SK-N-SH (cell line): ENCODE data around the gene ACBD7. TPM values are rescaled to one million over a fixed set of nuclear protein-coding genes. Genes with fewer than 3 reads are reported as not detected.

Experiments
- CTCF ChIA-PET: fragments of 300-600, 350-600 bp; formaldehyde crosslinking; extraction: SDS; loops from one replicate; lab custom pipeline; 2021; lab: Yijun Ruan, JAX
- POLR2A ChIA-PET: fragments of 350-600 bp; sonication (Branson Sonifier 250); formaldehyde crosslinking; extraction: SDS; loops from one replicate; lab custom pipeline; 2020; ENCODE audit warnings: antibody characterized with exemption, inconsistent platforms; lab: Yijun Ruan, JAX
- DNase-seq: peaks from one replicate; pipeline ENCODE4 v3.0.0; 2012
- H2AFZ ChIP-seq: fragments of 200-600 bp; sonication (generic); 2 replicates; pipeline ENCODE4 v1.8.1; 2016; ENCODE audit warnings: antibody characterized with exemption, mild to moderate bottlenecking, low read depth
- H3F3A ChIP-seq: fragments of 200-600 bp; sonication (generic); replicated peaks from 2 replicates; pipeline ENCODE3; 2016; ENCODE audit warnings: antibody characterized with exemption, mild to moderate bottlenecking; ENCODE audit not compliant: insufficient read depth
- H3K27ac ChIP-seq, 2 experiments: fragments of 200-500 bp in 1 of 2; fragments of 200-600 bp in 1 of 2; sonication (Bioruptor generic) in 1 of 2; sonication (generic), shearing (Covaris generic) in 1 of 2; 2 replicates each; pipeline versions ENCODE4 v1.5.1 to v1.6.1; 2014 to 2016; ENCODE audit warnings: low read depth in 2 of 2, inconsistent platforms in 1 of 2, low read length in 1 of 2, mild to moderate bottlenecking in 1 of 2, mixed read lengths in 1 of 2
- H3K27me3 ChIP-seq: fragments of 200-600 bp; sonication (generic), shearing (Covaris generic); 2 replicates; pipeline ENCODE4 v1.6.1; 2016; ENCODE audit warnings: mixed run types; ENCODE audit not compliant: insufficient read depth
- H3K36me3 ChIP-seq, 2 experiments: fragments of 200-500 bp in 1 of 2; fragments of 200-600 bp in 1 of 2; sonication (Bioruptor generic) in 1 of 2; sonication (generic) in 1 of 2; replicated peaks in 1 of 2; 2 replicates each; pipeline versions ENCODE3 to v1.5.1; 2014 to 2016; ENCODE audit warnings: low read length in 1 of 2, mild to moderate bottlenecking in 1 of 2; ENCODE audit not compliant: insufficient read depth in 2 of 2, control insufficient read depth in 1 of 2
- H3K4me1 ChIP-seq, 2 experiments: fragments of 200-500 bp in 1 of 2; fragments of 200-600 bp in 1 of 2; sonication (Bioruptor generic) in 1 of 2; sonication (generic), shearing (Covaris generic) in 1 of 2; 2 replicates each; pipeline versions ENCODE4 v1.5.1 to v1.6.1; 2014 to 2016; ENCODE audit warnings: low read depth in 1 of 2, low read length in 1 of 2, mixed run types in 1 of 2; ENCODE audit not compliant: insufficient read depth in 2 of 2, control insufficient read depth in 1 of 2
- H3K4me2 ChIP-seq: fragments of 200-600 bp; sonication (generic), shearing (Covaris generic); 2 replicates; pipeline ENCODE4 v1.6.1; 2017; ENCODE audit warnings: mixed run types
- H3K4me3 ChIP-seq, 2 experiments: fragments of 200-500 bp in 1 of 2; fragments of 200-600 bp in 1 of 2; sonication (Bioruptor generic) in 1 of 2; sonication (generic), shearing (Covaris generic) in 1 of 2; 2 replicates each; pipeline versions ENCODE4 v1.5.1 to v1.8.1; 2014 to 2016; ENCODE audit warnings: low read depth in 2 of 2, inconsistent platforms in 1 of 2, low read length in 1 of 2, mild to moderate bottlenecking in 1 of 2, mixed read lengths in 1 of 2, moderate library complexity in 1 of 2
- H3K79me2 ChIP-seq: fragments of 200-600 bp; sonication (generic); 2 replicates; pipeline ENCODE4 v1.8.1; 2017; ENCODE audit warnings: mild to moderate bottlenecking; ENCODE audit not compliant: insufficient read depth
- H3K9ac ChIP-seq: fragments of 200-600 bp; sonication (generic); 2 replicates; pipeline ENCODE4 v1.6.1; 2017; ENCODE audit warnings: mixed run types
- H3K9me2 ChIP-seq: fragments of 200-600 bp; sonication (generic); 2 replicates; pipeline ENCODE4 v1.6.1; 2017; ENCODE audit warnings: mixed run types
- H3K9me3 ChIP-seq: fragments of 200-600 bp; sonication (generic); 2 replicates; pipeline ENCODE4 v1.6.1; 2017; ENCODE audit warnings: mixed run types, mild to moderate bottlenecking, moderate library complexity
- H4K20me1 ChIP-seq: fragments of 200-600 bp; sonication (generic); 2 replicates; pipeline ENCODE4 v1.6.1; 2017; ENCODE audit warnings: mild to moderate bottlenecking, mixed run types; ENCODE audit not compliant: insufficient read depth
- CHD2 ChIP-seq: fragments of 150-350 bp; IDR thresholded peaks from 2 replicates; pipeline ENCODE4 v1.6.1; 2018; ENCODE audit warnings: low read length; ENCODE audit not compliant: partially characterized antibody
- EZH2phosphoT487 ChIP-seq: fragments of 200-600 bp; sonication (generic); IDR thresholded peaks from 2 replicates; pipeline ENCODE4 v1.6.1; 2017; ENCODE audit warnings: low read depth, mixed run types, mild to moderate bottlenecking, antibody characterized with exemption, moderate library complexity, borderline replicate concordance
- GABPA ChIP-seq: IDR thresholded peaks from 2 replicates; pipeline ENCODE4 v1.4.0; 2012; ENCODE audit warnings: low read depth, mild to moderate bottlenecking
- GATA2 ChIP-seq: sonication (generic); formaldehyde crosslinking; IDR thresholded peaks from 2 replicates; pipeline ENCODE4 v1.5.0; 2020; ENCODE audit warnings: mild to moderate bottlenecking, missing genetic modification reagents
- JUND ChIP-seq: IDR thresholded peaks from 2 replicates; pipeline ENCODE4 v1.4.0; 2012
- MEF2A ChIP-seq: IDR thresholded peaks from 2 replicates; pipeline ENCODE4 v1.4.0; 2012; ENCODE audit warnings: low read depth, borderline replicate concordance
- MXI1 ChIP-seq: IDR thresholded peaks from 2 replicates; pipeline ENCODE4 v1.6.1; 2012; ENCODE audit warnings: mild to moderate bottlenecking, low read depth, low read length, improper control_type of control experiment
- NFIC ChIP-seq: IDR thresholded peaks from 2 replicates; pipeline ENCODE4 v1.4.0; 2012; ENCODE audit warnings: borderline replicate concordance
- POLR2AphosphoS5 ChIP-seq: IDR thresholded peaks from 2 replicates; pipeline ENCODE4 v1.6.1; 2012; ENCODE audit warnings: low read depth, low read length
- RAD21 ChIP-seq: IDR thresholded peaks from 2 replicates; pipeline ENCODE4 v1.6.1; 2012; ENCODE audit warnings: mild to moderate bottlenecking, low read length
- RCOR1 ChIP-seq: fragments of 150-350 bp; IDR thresholded peaks from 2 replicates; pipeline ENCODE4 v1.6.1; 2017; ENCODE audit warnings: antibody characterized with exemption, low read length
- RFX5 ChIP-seq: IDR thresholded peaks from 2 replicates; pipeline ENCODE4 v1.6.1; 2012; ENCODE audit warnings: mild to moderate bottlenecking, improper control_type of control experiment, low read length
- RXRA ChIP-seq: IDR thresholded peaks from 2 replicates; pipeline ENCODE4 v1.4.0; 2012; ENCODE audit warnings: low read depth, mild to moderate bottlenecking, borderline replicate concordance
- SIN3A ChIP-seq: IDR thresholded peaks from 2 replicates; pipeline ENCODE4 v1.6.1; 2012; ENCODE audit warnings: low read depth, mild to moderate bottlenecking, low read length, moderate library complexity, borderline replicate concordance
- YY1 ChIP-seq: IDR thresholded peaks from 2 replicates; pipeline ENCODE4 v1.4.0; 2012; ENCODE audit warnings: low read depth, mild to moderate bottlenecking
- WGBS: methylation state at CpG from one replicate; pipeline ENCODE4 v1.1.6; 2017; ENCODE audit warnings: low lambda C conversion rate; 5-methylcytosine and 5-hydroxymethylcytosine counted together
- polyA plus RNA-seq, 3 experiments: library from polyadenylated mRNA; depleted of rRNA; stranded (reverse); fragments of >200 nt; gene quantifications; 2 replicates each; pipeline ENCODE4 v1.2.3, GENCODE V29; 2012
- TF ChIP-seq, protein P1 (sequence below): IDR thresholded peaks from 2 replicates; pipeline ENCODE4 v1.4.0; 2012; ENCODE audit warnings: low read depth, borderline replicate concordance
- TF ChIP-seq, protein P2 (sequence below): IDR thresholded peaks from 2 replicates; pipeline ENCODE4 v1.6.1; 2012; ENCODE audit warnings: mild to moderate bottlenecking, low read depth, low read length, moderate library complexity
- TF ChIP-seq, protein P3 (sequence below): IDR thresholded peaks from 2 replicates; pipeline ENCODE4; 2012
- TF ChIP-seq, protein P4 (sequence below): fragments of 150-350 bp; IDR thresholded peaks from 2 replicates; pipeline ENCODE4 v1.6.1; 2016; ENCODE audit warnings: mild to moderate bottlenecking, low read depth, low read length
- TF ChIP-seq, protein P5 (sequence below): fragments of 200-600 bp; sonication (generic); IDR thresholded peaks from 2 replicates; pipeline ENCODE4 v1.6.1; 2017; ENCODE audit warnings: antibody characterized with exemption, mild to moderate bottlenecking, moderate library complexity
- TF ChIP-seq, protein P6 (sequence below): IDR thresholded peaks from 2 replicates; pipeline ENCODE4 v1.4.0; 2012; ENCODE audit warnings: low read depth, borderline replicate concordance

The ACBD7 gene
- polyA plus RNA-seq (2012; rRNA removed), result 0.54 and 0.92 TPM in 2 replicates
- polyA plus RNA-seq (2012; cell fraction: cytosol; rRNA removed), result 0.64 and 0.66 TPM in 2 replicates
- polyA plus RNA-seq (2012; cell fraction: nucleus; rRNA removed), result 0.36 and 0.99 TPM in 2 replicates

DNA sequence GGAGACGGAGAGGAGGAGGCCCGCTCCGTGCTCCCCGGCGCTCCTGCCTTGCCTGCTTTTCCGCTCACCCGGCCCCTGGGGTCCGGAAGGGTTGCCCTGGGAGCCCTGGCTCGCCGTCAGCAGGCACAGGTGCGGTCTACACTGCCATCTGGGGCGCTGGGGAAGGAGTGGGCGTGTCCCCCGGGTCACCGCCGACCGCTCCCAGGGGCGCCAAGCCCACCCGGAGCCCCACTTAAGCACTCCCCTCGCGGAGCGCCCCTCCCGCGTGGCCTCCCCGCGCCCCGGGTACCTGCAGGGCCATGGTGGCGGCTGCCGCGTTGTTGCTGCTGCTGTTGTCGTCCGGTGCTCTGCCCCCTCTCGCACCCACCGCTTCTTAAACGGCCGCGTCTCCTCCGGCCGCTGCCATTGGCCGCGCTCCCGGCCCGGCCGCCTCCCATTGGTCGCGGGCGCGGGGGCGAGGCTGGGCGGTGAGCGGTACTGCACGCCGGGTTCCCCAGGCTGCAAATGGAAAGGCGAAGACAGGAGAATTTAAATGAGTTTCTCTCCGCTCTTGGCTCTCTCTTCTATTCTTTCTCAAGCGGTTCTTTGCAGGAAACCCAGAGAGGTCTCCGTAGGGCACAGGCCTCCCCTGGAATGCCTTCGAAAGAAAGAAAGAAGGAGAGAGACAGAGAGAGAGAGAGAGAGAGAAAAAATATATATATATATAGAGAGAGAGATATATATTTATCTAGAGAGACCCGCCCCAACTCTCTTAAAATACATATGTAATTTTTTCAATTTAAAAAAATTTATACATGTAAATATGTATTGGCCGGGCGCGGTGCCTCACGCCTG, at the start of gene ACBD7:
ACBD7 (minus strand) TSS at position 349 of the 834 bp plus-strand sequence; CDS start at position 301, 48 bp downstream.
- H3F3A ChIP-seq, result no peaks in the 10 kb centered on the region
- peak within 1 kb of the TSS; percentile 30; the same call in 1 of the 2 replicates for H3K9ac ChIP-seq
- no peaks in the 10 kb centered on the region for H3K9me3 ChIP-seq
- no peaks in the 10 kb centered on the region for H3K36me3 ChIP-seq
- peak within 1 kb of the TSS; percentile 76 for H2AFZ ChIP-seq
- H3K79me2 ChIP-seq, result no peaks in the 10 kb centered on the region
- CTCF ChIA-PET, result no interaction called here
- peak within 1 kb of the TSS; percentile 97 for H3K4me2 ChIP-seq
- no peaks in the 10 kb centered on the region for H3K27me3 ChIP-seq
- DNase-seq, result peak; percentile 97
- H3K9me2 ChIP-seq, result no peaks in the 10 kb centered on the region
- peak within 1 kb of the TSS; percentile 69 to 79 for H3K4me3 ChIP-seq
- H3K4me1 ChIP-seq, result no peaks in the 10 kb centered on the region; a peak in 2 of 4 replicates
- no peaks in the 10 kb centered on the region for H4K20me1 ChIP-seq
- no peak within 1 kb of the TSS for H3K27ac ChIP-seq
- 3% methylated on average over 36 of the region's 63 CpGs for WGBS
- POLR2A ChIA-PET, result no interaction called here
- peak; percentile 79 for TF ChIP-seq RFX5
- peak; percentile 92 for TF ChIP-seq MXI1
- no peak for TF ChIP-seq JUND
- TF ChIP-seq, protein P1, sequence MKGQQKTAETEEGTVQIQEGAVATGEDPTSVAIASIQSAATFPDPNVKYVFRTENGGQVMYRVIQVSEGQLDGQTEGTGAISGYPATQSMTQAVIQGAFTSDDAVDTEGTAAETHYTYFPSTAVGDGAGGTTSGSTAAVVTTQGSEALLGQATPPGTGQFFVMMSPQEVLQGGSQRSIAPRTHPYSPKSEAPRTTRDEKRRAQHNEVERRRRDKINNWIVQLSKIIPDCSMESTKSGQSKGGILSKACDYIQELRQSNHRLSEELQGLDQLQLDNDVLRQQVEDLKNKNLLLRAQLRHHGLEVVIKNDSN, result no peak
- TF ChIP-seq, protein P2, sequence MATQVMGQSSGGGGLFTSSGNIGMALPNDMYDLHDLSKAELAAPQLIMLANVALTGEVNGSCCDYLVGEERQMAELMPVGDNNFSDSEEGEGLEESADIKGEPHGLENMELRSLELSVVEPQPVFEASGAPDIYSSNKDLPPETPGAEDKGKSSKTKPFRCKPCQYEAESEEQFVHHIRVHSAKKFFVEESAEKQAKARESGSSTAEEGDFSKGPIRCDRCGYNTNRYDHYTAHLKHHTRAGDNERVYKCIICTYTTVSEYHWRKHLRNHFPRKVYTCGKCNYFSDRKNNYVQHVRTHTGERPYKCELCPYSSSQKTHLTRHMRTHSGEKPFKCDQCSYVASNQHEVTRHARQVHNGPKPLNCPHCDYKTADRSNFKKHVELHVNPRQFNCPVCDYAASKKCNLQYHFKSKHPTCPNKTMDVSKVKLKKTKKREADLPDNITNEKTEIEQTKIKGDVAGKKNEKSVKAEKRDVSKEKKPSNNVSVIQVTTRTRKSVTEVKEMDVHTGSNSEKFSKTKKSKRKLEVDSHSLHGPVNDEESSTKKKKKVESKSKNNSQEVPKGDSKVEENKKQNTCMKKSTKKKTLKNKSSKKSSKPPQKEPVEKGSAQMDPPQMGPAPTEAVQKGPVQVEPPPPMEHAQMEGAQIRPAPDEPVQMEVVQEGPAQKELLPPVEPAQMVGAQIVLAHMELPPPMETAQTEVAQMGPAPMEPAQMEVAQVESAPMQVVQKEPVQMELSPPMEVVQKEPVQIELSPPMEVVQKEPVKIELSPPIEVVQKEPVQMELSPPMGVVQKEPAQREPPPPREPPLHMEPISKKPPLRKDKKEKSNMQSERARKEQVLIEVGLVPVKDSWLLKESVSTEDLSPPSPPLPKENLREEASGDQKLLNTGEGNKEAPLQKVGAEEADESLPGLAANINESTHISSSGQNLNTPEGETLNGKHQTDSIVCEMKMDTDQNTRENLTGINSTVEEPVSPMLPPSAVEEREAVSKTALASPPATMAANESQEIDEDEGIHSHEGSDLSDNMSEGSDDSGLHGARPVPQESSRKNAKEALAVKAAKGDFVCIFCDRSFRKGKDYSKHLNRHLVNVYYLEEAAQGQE, result no peak
- no peak for TF ChIP-seq RAD21
- TF ChIP-seq SIN3A, result peak; percentile 19; the same call in 1 of the 2 replicates
- TF ChIP-seq RCOR1, result no peak
- TF ChIP-seq, protein P3, sequence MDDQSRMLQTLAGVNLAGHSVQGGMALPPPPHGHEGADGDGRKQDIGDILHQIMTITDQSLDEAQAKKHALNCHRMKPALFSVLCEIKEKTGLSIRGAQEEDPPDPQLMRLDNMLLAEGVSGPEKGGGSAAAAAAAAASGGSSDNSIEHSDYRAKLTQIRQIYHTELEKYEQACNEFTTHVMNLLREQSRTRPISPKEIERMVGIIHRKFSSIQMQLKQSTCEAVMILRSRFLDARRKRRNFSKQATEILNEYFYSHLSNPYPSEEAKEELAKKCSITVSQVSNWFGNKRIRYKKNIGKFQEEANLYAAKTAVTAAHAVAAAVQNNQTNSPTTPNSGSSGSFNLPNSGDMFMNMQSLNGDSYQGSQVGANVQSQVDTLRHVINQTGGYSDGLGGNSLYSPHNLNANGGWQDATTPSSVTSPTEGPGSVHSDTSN, result no peak
- TF ChIP-seq POLR2AphosphoS5, result 0 out of 2 replicates have a peak, but pooled peaks have one; percentile 31
- TF ChIP-seq RXRA, result no peak
- TF ChIP-seq, protein P4, sequence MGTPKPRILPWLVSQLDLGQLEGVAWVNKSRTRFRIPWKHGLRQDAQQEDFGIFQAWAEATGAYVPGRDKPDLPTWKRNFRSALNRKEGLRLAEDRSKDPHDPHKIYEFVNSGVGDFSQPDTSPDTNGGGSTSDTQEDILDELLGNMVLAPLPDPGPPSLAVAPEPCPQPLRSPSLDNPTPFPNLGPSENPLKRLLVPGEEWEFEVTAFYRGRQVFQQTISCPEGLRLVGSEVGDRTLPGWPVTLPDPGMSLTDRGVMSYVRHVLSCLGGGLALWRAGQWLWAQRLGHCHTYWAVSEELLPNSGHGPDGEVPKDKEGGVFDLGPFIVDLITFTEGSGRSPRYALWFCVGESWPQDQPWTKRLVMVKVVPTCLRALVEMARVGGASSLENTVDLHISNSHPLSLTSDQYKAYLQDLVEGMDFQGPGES, result no peak
- no peak for TF ChIP-seq YY1
- TF ChIP-seq GABPA, result no peak
- TF ChIP-seq EZH2phosphoT487, result no peak
- TF ChIP-seq GATA2 (CRISPR knock-in tag), result no peak
- no peak for TF ChIP-seq NFIC
- TF ChIP-seq, protein P5, sequence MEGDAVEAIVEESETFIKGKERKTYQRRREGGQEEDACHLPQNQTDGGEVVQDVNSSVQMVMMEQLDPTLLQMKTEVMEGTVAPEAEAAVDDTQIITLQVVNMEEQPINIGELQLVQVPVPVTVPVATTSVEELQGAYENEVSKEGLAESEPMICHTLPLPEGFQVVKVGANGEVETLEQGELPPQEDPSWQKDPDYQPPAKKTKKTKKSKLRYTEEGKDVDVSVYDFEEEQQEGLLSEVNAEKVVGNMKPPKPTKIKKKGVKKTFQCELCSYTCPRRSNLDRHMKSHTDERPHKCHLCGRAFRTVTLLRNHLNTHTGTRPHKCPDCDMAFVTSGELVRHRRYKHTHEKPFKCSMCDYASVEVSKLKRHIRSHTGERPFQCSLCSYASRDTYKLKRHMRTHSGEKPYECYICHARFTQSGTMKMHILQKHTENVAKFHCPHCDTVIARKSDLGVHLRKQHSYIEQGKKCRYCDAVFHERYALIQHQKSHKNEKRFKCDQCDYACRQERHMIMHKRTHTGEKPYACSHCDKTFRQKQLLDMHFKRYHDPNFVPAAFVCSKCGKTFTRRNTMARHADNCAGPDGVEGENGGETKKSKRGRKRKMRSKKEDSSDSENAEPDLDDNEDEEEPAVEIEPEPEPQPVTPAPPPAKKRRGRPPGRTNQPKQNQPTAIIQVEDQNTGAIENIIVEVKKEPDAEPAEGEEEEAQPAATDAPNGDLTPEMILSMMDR, result peak; percentile 24
- TF ChIP-seq CHD2, result no peak
- TF ChIP-seq, protein P6, sequence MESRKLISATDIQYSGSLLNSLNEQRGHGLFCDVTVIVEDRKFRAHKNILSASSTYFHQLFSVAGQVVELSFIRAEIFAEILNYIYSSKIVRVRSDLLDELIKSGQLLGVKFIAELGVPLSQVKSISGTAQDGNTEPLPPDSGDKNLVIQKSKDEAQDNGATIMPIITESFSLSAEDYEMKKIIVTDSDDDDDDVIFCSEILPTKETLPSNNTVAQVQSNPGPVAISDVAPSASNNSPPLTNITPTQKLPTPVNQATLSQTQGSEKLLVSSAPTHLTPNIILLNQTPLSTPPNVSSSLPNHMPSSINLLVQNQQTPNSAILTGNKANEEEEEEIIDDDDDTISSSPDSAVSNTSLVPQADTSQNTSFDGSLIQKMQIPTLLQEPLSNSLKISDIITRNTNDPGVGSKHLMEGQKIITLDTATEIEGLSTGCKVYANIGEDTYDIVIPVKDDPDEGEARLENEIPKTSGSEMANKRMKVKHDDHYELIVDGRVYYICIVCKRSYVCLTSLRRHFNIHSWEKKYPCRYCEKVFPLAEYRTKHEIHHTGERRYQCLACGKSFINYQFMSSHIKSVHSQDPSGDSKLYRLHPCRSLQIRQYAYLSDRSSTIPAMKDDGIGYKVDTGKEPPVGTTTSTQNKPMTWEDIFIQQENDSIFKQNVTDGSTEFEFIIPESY, result no peak
- TF ChIP-seq MEF2A, result no peak
